ENCODE measurements around the gene DSCAM.
A peak's percentile ranks its signal among the peaks of the same experiment; 100 is the strongest.

Gene DSCAM

GRCh38 chr21:40769231-40769630 is 77.7 kb downstream of the DSCAM start:
- DNase-seq: no peak

GRCh38 chr21:40768056-40768455 is 78.9 kb downstream of the DSCAM start:
- no peak for DNase-seq

- DNase-seq: no peak
Measured at GRCh38 chr21:40766381-40766780, 80.6 kb downstream of the DSCAM start.

GRCh38 chr21:40765811-40766210 is 81.1 kb downstream of the DSCAM start:
- no peak for DNase-seq

GRCh38 chr21:40760821-40761220 is 86.1 kb downstream of the DSCAM start:
- no peak for DNase-seq

- no peak for DNase-seq
Measured at GRCh38 chr21:40759061-40759460, 87.9 kb downstream of the DSCAM start.

- no peak for DNase-seq
Measured at GRCh38 chr21:40757366-40757765, 89.6 kb downstream of the DSCAM start.

GRCh38 chr21:40754466-40754865 is 92.5 kb downstream of the DSCAM start:
- DNase-seq: no peak

- no peak for DNase-seq
Measured at GRCh38 chr21:40753756-40754155, 93.2 kb downstream of the DSCAM start.

- peak; percentile 59 for DNase-seq
Measured at GRCh38 chr21:40752125-40752524, 94.8 kb downstream of the DSCAM start.

GRCh38 chr21:40751221-40751620 is 95.7 kb downstream of the DSCAM start:
- no peak for DNase-seq

- no peak for DNase-seq
Measured at GRCh38 chr21:40736145-40736544, 110.8 kb downstream of the DSCAM start.

GRCh38 chr21:40733024-40733397 is 113.9 kb downstream of the DSCAM start:
- DNase-seq: no peak

- DNase-seq: no peak
Measured at GRCh38 chr21:40732253-40733023, 114.5 kb downstream of the DSCAM start.

GRCh38 chr21:40731206-40731605 is 115.8 kb downstream of the DSCAM start:
- DNase-seq: no peak

- no peak for DNase-seq
Measured at GRCh38 chr21:40730426-40730800, 116.5 kb downstream of the DSCAM start.

GRCh38 chr21:40729761-40730425 is 117.1 kb downstream of the DSCAM start:
- no peak for DNase-seq

- no peak for DNase-seq
Measured at GRCh38 chr21:40723966-40724365, 123.0 kb downstream of the DSCAM start.

- DNase-seq: no peak
Measured at GRCh38 chr21:40723317-40723716, 123.6 kb downstream of the DSCAM start.

GRCh38 chr21:40719615-40720014 is 127.3 kb downstream of the DSCAM start:
- DNase-seq: no peak

GRCh38 chr21:40717028-40717427 is 129.9 kb downstream of the DSCAM start:
- no peak for DNase-seq

- DNase-seq: no peak
Measured at GRCh38 chr21:40714536-40714935, 132.4 kb downstream of the DSCAM start.

- no peak for DNase-seq
Measured at GRCh38 chr21:40707656-40708244, 139.2 kb downstream of the DSCAM start.

Data from islet precursor cell (in vitro differentiated cells).